Measurements from ENCODE around the gene RBM10.

RBM10 gene

DNA sequence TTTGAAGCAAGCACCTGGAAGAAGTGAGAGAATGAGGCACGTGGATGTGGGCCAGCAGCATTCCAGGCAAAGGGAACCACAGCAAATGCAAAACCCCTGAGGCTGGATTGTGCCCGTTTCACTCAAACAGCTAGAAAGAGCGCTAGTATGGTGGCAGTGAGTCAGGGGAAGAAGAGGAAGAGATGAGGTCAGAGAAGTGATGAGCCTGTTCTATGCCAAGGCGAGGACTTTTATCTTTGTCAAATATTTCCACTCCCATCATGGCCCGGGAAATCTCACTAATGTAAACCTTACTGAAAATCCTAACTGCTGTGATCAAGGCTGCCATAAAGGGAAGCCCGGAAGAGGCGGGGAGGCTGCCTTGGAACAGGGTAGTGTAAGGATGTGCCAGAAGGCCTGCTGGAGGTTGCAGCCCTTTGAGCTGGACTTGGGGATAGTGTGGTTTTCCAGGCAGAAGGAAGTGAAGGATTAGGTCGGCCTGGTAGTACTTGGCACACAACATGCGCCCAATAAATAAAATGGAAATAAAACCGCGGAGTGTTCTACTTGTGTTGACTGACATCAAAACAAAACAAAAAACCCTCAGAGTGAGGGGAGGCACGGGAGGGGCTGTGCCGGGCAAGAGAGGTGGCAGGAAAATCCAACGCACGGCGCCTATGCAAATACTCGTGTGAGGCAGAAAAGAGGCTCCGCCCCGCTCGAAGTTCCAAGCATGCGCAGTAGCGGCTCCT lies 72.3 kb downstream of the RBM10 start:
- DNase-seq (ENCODE audit: low spot score), result no peak
- peak overlapping the region; percentile 76 to 81 for H3K27ac ChIP-seq
- TF ChIP-seq, protein P1, sequence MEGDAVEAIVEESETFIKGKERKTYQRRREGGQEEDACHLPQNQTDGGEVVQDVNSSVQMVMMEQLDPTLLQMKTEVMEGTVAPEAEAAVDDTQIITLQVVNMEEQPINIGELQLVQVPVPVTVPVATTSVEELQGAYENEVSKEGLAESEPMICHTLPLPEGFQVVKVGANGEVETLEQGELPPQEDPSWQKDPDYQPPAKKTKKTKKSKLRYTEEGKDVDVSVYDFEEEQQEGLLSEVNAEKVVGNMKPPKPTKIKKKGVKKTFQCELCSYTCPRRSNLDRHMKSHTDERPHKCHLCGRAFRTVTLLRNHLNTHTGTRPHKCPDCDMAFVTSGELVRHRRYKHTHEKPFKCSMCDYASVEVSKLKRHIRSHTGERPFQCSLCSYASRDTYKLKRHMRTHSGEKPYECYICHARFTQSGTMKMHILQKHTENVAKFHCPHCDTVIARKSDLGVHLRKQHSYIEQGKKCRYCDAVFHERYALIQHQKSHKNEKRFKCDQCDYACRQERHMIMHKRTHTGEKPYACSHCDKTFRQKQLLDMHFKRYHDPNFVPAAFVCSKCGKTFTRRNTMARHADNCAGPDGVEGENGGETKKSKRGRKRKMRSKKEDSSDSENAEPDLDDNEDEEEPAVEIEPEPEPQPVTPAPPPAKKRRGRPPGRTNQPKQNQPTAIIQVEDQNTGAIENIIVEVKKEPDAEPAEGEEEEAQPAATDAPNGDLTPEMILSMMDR (IDR thresholded peaks at IDR 0.05), result no peak
- peak overlapping the region; percentile 78 for H3K4me3 ChIP-seq

DNA sequence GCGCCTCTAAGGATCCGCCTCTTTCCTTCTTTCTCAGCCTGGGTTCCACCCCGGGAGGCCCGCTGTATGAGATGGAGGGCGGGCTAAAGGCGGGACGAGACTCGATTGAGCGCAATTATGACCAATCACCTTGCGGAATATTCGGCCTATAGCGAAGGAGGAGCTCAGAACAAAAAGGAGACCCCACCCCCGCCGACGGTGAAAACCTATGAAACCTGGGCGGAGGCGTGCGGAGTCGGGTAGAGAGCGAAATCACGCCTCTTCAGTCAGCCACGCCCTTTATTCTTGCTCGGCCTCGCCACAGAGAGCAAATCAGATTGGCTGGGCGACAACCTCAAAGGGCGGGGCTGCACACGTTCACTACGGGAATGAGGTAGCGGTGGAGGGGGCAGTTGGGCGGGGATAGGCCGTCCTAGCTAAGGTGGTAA lies 72.8 kb downstream of the RBM10 start:
- TF ChIP-seq, protein P1 (IDR thresholded peaks at IDR 0.05), result no peak
- H3K4me3 ChIP-seq, result peak overlapping the region; percentile 78
- DNase-seq (ENCODE audit: low spot score), result peak; percentile 99
- H3K27ac ChIP-seq, result peak overlapping the region; percentile 93 to 94

DNA sequence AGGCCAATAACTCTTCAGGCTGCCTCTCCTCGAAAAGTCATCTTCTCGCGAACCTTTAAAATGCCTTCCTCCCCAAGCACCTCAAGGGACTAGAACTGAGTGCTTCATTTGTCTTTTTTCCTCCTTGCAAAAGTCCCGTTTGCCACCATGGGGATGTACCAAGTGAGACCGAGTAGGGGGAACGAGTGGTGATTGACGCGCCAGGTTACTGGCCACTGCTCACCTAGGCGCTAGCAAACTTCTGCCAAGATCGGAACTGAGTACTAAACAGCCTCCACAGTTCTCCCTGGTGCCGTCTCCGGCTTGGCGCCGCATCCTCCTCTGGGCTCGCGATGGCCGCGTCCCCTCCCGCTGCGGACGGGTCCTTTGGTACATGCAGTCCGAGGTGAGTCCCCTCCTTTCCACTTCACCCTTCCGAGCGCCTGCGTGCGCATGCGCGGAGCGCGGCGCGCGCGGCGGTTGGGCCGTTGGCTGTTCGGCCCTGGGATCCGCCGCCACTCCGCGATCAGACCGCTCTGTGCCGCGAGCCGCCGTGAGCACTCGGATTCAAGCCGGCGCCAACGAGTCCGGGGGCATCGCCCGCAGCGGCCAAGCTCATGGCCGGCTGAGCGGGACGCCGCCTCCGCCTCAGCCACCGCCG lies 73.4 kb downstream of the RBM10 start, which contains the start of gene CDK16:
Gene CDK16, plus strand, starts transcription at position 402 of the 640 bp plus-strand sequence. CDS start 4,877 bp downstream, outside the sequence.
- peak within 1 kb of the TSS; percentile 93 to 94 for H3K27ac ChIP-seq
- H3K4me3 ChIP-seq, result peak within 1 kb of the TSS; percentile 78
- TF ChIP-seq, protein P1 (IDR thresholded peaks at IDR 0.05), result no peak
- peak; percentile 91 for DNase-seq (ENCODE audit: low spot score)

DNA sequence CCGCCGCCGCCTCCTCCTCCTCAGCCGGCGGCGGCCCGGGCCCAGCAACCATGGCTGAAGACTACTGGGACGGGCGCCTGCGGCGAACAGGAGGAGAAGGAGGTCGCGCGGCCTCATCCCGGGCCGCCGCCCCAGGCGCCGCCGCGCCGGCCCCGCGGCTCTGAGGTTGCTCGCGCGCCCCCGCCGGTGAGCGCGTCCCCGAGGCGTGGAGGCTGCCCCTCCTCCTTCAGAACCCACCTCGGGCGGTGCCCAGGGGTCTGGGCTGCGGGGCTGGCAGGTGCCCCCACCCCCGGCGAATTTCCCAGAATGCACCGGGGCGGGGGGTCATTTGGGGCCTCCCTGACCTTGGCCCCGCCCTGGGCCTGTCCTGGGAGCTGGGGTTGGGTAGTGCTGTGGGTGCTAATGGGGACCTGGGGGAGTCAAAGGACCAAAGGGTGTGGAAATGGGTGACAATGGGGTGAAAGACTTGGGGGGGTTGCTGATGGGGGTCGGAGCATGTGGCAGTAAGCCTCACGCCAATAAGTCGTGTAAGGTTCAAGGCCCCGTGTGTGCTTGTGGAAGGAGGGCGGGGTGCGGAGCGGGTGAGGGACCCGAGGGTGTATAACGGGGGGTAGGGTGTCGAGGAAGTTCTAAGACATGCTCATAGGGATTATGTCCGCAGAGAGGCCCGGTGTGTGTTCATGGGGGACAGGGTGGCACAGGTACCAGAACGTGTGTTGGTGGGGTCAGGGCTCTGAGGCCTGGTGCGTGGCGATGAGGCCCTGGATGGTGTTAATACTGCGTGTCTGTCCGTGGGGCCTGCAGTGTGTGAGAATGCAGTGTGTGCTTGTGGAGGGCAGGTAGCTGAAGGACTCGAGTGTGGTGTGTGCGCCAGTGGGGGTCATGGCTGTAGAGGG lies 74.1 kb downstream of the RBM10 start:
- Histone ChIP-seq H3K4me3 (peak overlapping the region; percentile 78), H3K27ac (peak overlapping the region; percentile 93 to 94)
- no peak for DNase-seq (ENCODE audit: low spot score)
- TF ChIP-seq, protein P1 (IDR thresholded peaks at IDR 0.05), result no peak

DNA sequence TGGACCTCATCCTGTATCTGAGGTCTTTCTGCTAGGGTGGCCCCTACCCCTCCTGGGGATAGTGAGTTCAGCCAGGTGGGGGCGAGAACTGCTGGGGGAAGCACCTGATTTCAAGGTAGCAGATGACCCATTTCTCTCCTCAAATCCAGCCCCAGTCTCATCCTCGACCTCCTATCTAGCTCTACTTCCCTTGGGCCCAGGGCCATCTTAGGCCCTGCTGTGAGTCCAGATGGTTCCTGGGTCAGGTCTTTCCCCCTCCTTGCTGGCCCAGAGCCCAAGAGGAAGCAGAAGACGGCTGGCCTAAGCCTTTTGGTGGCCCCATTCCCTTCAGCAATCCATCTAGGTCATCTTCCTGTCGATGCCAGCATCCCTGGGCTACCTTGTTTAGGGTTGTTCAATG lies 76.7 kb downstream of the RBM10 start:
- Histone ChIP-seq H3K4me3 (no peak overlapping the region), H3K27ac (no peak overlapping the region)
- no peak for DNase-seq (ENCODE audit: low spot score)
- TF ChIP-seq, protein P1 (IDR thresholded peaks at IDR 0.05), result no peak

DNA sequence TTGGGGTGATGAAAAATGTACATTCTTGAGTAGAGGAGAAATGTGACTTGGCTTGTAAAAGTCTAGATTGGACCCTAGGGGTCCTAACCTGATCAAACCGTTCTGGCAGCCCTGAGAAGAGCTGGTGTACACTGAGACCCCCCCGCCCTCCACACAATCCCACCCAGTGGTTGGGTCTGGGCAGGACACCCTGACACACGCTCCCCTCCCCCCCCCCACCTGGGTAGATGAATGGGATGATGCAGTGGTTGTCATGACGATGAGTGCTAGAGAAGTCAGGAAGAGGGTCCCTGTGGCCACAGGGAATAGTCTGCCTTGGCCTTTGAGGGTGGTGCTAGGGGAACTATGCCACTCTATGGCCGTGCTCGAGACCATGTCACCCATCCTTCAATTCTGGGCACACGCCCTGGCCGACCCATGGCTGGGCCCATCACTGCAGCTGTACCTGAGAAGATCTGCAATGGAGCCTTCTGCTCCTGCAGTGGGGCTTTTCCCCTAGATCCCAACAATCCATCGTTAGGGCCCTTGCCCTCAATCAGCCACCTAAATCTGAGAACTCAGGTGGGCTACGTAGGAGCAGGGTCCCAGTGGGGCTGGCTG lies 77.8 kb downstream of the RBM10 start:
- Histone ChIP-seq H3K4me3 (no peak overlapping the region), H3K27ac (no peak overlapping the region)
- TF ChIP-seq, protein P1 (IDR thresholded peaks at IDR 0.05), result no peak
- no peak for DNase-seq (ENCODE audit: low spot score)

All from coronary artery (tissue), 2 donors.